Common myeloid progenitor, CD34-positive (primary cell): ENCODE data around the gene ARF5.
A peak's percentile ranks its signal among the peaks of the same experiment; 100 is the strongest.

Experiments
- CTCF ChIA-PET: fragments of 350-600 bp; sonication (Branson Sonifier 250); formaldehyde crosslinking; loops from one replicate; lab custom pipeline; 2021; ENCODE audit warnings: antibody characterized with exemption; lab: Charles Lee
- POLR2A ChIA-PET: fragments of 350-600 bp; sonication (Branson Sonifier 250); formaldehyde crosslinking; loops from one replicate; lab custom pipeline; 2021; ENCODE audit warnings: antibody characterized with exemption; lab: Charles Lee
- DNase-seq, 3 donors: peaks; one replicate each; pipeline versions ENCODE4 v3.0.0 to v3.0.0-alpha.2; 2013
- H3K27ac ChIP-seq, 2 experiments: 1 replicate in 1 of 2; 2 replicates in 1 of 2; pipeline ENCODE4 v1.7.0; 2013; ENCODE audit warnings: inconsistent platforms in 2 of 2, low read length in 2 of 2, mild to moderate bottlenecking in 2 of 2, low read depth in 1 of 2, moderate library complexity in 1 of 2; ENCODE audit not compliant: severe bottlenecking in 2 of 2, insufficient read depth in 1 of 2, poor library complexity in 1 of 2
- H3K27me3 ChIP-seq, 5 experiments: replicated peaks in 2 of 5; 1 replicate in 3 of 5; 2 replicates in 2 of 5; pipeline versions ENCODE4 v1.6.1 to v1.7.0; 2013; ENCODE audit warnings: low read length in 4 of 5, mild to moderate bottlenecking in 2 of 5, moderate library complexity in 2 of 5, inconsistent platforms in 1 of 5; ENCODE audit not compliant: insufficient read depth in 5 of 5, control insufficient read depth in 4 of 5
- H3K36me3 ChIP-seq, 4 experiments: 1 replicate in 2 of 4; 2 replicates in 2 of 4; pipeline versions ENCODE4 v1.6.1 to v1.7.0; 2013; ENCODE audit warnings: low read length in 3 of 4, control low read depth in 1 of 4, mild to moderate bottlenecking in 1 of 4; ENCODE audit not compliant: control insufficient read depth in 4 of 4, insufficient read depth in 4 of 4
- H3K4me1 ChIP-seq, 4 experiments: 1 replicate in 3 of 4; 2 replicates in 1 of 4; pipeline versions ENCODE4 v1.6.1 to v1.7.1; 2013; ENCODE audit warnings: low read length in 3 of 4, mild to moderate bottlenecking in 3 of 4, control low read depth in 1 of 4, inconsistent platforms in 1 of 4, moderate library complexity in 1 of 4; ENCODE audit not compliant: control insufficient read depth in 4 of 4, insufficient read depth in 4 of 4; ENCODE audit errors: control extremely low read depth in 1 of 4
- H3K4me3 ChIP-seq, 7 experiments: 1 replicate in 4 of 7; 2 replicates in 3 of 7; pipeline versions ENCODE4 v1.5.1 to v1.7.0; 2013; ENCODE audit warnings: mild to moderate bottlenecking in 7 of 7, low read length in 6 of 7, moderate library complexity in 6 of 7, inconsistent platforms in 2 of 7, low read depth in 2 of 7, control low read depth in 1 of 7; ENCODE audit not compliant: insufficient read depth in 4 of 7, control insufficient read depth in 1 of 7; ENCODE audit errors: extremely low read depth in 1 of 7
- H3K9me3 ChIP-seq, 5 experiments: 1 replicate in 4 of 5; 2 replicates in 1 of 5; pipeline versions ENCODE4 v1.6.1 to v1.7.1; 2013; ENCODE audit warnings: low read length in 4 of 5, mild to moderate bottlenecking in 2 of 5, inconsistent platforms in 1 of 5, low read depth in 1 of 5, moderate library complexity in 1 of 5; ENCODE audit not compliant: control insufficient read depth in 4 of 5, insufficient read depth in 2 of 5; ENCODE audit errors: control extremely low read depth in 1 of 5
- WGBS: methylation state at CpG from one replicate; pipeline ENCODE4 v1.1.5; 2013; ENCODE audit not compliant: insufficient coverage; 5-methylcytosine and 5-hydroxymethylcytosine counted together

The ARF5 gene

GRCh38 chr7:127580612-127581011, 7.6 kb upstream of the ARF5 start:
- no peaks in the 10 kb centered on the region for H3K9me3 ChIP-seq
- no peaks in the 10 kb centered on the region for H3K27me3 ChIP-seq
- POLR2A ChIA-PET: no interaction called here
- no peak overlapping the region for H3K4me3 ChIP-seq
- H3K4me1 ChIP-seq: peaks cover 5 to 20% (median 18%) of the 10 kb centered on the region in 4 experiments
- no peak for DNase-seq
- H3K27ac ChIP-seq: no peak overlapping the region
- H3K36me3 ChIP-seq: peaks cover 6 to 45% (median 33%) of the 10 kb centered on the region in 4 experiments
- CTCF ChIA-PET: no interaction called here

- no peaks in the 10 kb centered on the region for H3K9me3 ChIP-seq
- H3K27ac ChIP-seq: no peak overlapping the region
- peaks cover 6 to 45% (median 33%) of the 10 kb centered on the region in 4 experiments for H3K36me3 ChIP-seq
- CTCF ChIA-PET: no interaction called here
- POLR2A ChIA-PET: no interaction called here
- H3K4me1 ChIP-seq: peaks cover 5 to 25% (median 21%) of the 10 kb centered on the region in 4 experiments
- no peak overlapping the region for H3K4me3 ChIP-seq
- no peaks in the 10 kb centered on the region for H3K27me3 ChIP-seq
- DNase-seq: no peak
- 100% methylated on average over 1 of the region's 1 CpG for WGBS
Measured at GRCh38 chr7:127581716-127582115, 6.5 kb upstream of the ARF5 start.

GRCh38 chr7:127582361-127582760, 5.8 kb upstream of the ARF5 start:
- Histone ChIP-seq H3K27me3 (no peaks in the 10 kb centered on the region), H3K9me3 (no peaks in the 10 kb centered on the region), H3K4me3 (no peak overlapping the region), H3K4me1 (peaks cover 5 to 25% (median 21%) of the 10 kb centered on the region in 4 experiments), H3K36me3 (peaks cover 6 to 45% (median 33%) of the 10 kb centered on the region in 4 experiments), H3K27ac (no peak overlapping the region)
- DNase-seq: no peak
- ChIA-PET POLR2A (no interaction called here), CTCF (no interaction called here)
- WGBS: 89% methylated on average over 13 of the region's 14 CpGs

- peaks cover 5 to 41% (median 36%) of the 10 kb centered on the region in 4 experiments for H3K4me1 ChIP-seq
- peaks cover 2 to 41% (median 28%) of the 10 kb centered on the region in 4 experiments for H3K36me3 ChIP-seq
- CTCF ChIA-PET: interaction anchor here (1.2 kb wide), 2 partner anchors 9 to 124 kb away, joined by 3 to 5 read pairs; partner anchors contain the start of gene FSCN3
- H3K9me3 ChIP-seq: no peaks in the 10 kb centered on the region
- POLR2A ChIA-PET: interaction anchor here (1.2 kb wide), 1 partner anchor 67 kb away, joined by 3 read pairs; the partner anchor contains the start of gene SND1
- no peaks in the 10 kb centered on the region for H3K27me3 ChIP-seq
- H3K4me3 ChIP-seq: peak overlapping the region; percentile 83 to 93 (median 88)
- peak overlapping the region; percentile 73 to 92 for H3K27ac ChIP-seq
- 40% methylated on average over 12 of the region's 12 CpGs for WGBS
- no peak for DNase-seq
Measured at GRCh38 chr7:127584648-127585043, 3.6 kb upstream of the ARF5 start.

- WGBS: 6% methylated on average over 78 of the region's 78 CpGs
Measured at GRCh38 chr7:127585044-127585953, 2.9 kb upstream of the ARF5 start, which contains the start of gene GCC1. GCC1 (minus strand) TSS chr7:127585596; CDS start chr7:127585182, 414 bp downstream.

GRCh38 chr7:127586346-127586745, 1.9 kb upstream of the ARF5 start:
- Histone ChIP-seq H3K27me3 (no peaks in the 10 kb centered on the region), H3K4me1 (peaks cover 5 to 42% (median 37%) of the 10 kb centered on the region in 4 experiments), H3K9me3 (no peaks in the 10 kb centered on the region), H3K4me3 (no peak overlapping the region), H3K36me3 (peaks cover 5 to 43% (median 29%) of the 10 kb centered on the region in 4 experiments), H3K27ac (no peak overlapping the region)
- ChIA-PET POLR2A (no interaction called here), CTCF (interaction anchor here (1.0 to 1.2 kb wide), 2 partner anchors 9 kb away, joined by 3 read pairs; no protein-coding TSS in a partner anchor)
- DNase-seq: no peak
- WGBS: 100% methylated on average over 2 of the region's 2 CpGs

More at GRCh38 chr7:127585044-127585953, 2.9 kb upstream of the ARF5 start, which contains the start of gene GCC1:
- Histone ChIP-seq H3K9me3 (no peaks in the 10 kb centered on the region), H3K36me3 (peaks cover 2 to 44% (median 28%) of the 10 kb centered on the region in 4 experiments), H3K27me3 (no peaks in the 10 kb centered on the region), H3K4me1 (peaks cover 5 to 42% (median 37%) of the 10 kb centered on the region in 4 experiments), H3K27ac (peak within 1 kb of the TSS; percentile 73 to 92), H3K4me3 (peak within 1 kb of the TSS; percentile 83 to 93 (median 88))
- DNase-seq: peak; percentile 90 to 92 (median 91)
- ChIA-PET POLR2A (interaction anchor here (1.2 kb wide), 1 partner anchor 66 kb away, joined by 3 read pairs; the partner anchor contains the start of gene SND1), CTCF (interaction anchor here (0.6 to 1.2 kb wide), 4 partner anchors 9 to 123 kb away, joined by 3 to 5 read pairs (median 3); partner anchors contain the start of gene FSCN3)
